Inflammatory macrophage (primary cell): ENCODE data around the gene NOTCH1.
"Not testable (repeated sequence)": the region's sequence is repeated elsewhere in the genome, so short reads cannot be mapped to it uniquely, and the experiment has no call there.

Source experiments
- DNase-seq, 2 donors: peaks; one replicate each; pipeline ENCODE4 v3.0.0-alpha.2; 2020 to 2022

Gene NOTCH1

DNA sequence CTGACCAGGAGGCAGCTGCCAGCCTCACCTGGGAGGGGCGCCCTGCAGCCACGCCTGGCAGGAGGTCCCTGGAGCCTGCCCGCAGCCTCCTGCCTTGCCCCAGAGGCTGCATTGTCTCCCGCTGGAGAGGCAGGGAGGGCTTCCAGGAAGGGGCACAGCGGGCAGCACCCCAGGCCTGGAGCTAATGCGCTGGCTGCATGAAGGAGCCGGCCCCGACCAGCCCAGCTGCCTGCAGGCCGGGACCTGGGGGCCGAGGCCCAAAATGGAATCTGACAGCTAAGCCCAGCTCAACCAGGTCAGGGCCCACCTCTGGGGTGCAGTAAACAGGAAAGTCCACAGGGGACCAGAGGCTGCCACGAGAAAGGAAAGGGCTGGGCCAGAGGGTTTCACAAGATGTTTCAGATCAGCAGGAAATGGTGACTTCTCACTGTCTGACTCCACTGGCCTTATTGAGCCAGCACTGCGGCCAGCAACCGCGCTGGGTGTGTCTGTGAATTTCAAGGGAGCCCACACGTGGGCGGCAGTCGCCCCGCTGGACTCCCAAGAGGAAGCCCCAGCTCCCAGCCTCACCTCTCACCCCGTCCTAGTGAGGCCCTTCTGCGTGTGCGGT lies 18.6 kb upstream of the NOTCH1 start:
- DNase-seq: peak; percentile 98 to 99

DNA sequence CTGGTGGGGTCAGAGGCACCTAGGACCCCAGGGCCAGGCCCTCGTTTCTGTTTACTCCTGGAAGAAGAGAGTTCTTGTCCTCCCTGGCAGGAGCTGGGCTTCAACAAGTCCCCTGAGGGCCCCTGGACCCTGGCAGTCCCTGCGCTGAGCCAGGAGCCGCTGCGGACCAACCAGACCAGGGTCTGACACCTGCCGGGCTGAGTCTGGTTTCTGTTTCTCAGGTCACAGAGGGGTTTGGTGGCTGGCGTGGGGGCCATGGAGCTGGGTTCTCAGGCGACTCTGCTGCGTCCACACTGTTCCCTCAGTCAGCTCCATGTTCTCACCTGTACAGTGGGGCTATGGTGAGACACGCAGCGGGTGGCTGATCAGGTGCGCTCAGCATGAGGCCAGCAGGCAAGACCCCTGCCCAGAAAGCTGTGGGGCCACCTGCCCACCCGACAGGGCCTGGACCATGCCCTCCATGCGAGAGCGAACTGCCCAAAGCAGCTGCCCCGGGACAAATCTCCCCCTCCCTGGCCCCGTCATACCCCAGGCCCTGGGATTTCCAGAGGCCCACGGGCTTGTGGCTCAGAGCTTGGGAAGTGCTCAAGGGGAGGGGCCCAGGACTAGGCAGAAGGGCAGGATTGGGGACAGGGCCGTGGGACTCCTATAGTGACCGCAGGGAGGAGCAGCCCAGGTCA lies 17.9 kb upstream of the NOTCH1 start:
- DNase-seq: peak in 1 of 2 donors; percentile 45

DNA sequence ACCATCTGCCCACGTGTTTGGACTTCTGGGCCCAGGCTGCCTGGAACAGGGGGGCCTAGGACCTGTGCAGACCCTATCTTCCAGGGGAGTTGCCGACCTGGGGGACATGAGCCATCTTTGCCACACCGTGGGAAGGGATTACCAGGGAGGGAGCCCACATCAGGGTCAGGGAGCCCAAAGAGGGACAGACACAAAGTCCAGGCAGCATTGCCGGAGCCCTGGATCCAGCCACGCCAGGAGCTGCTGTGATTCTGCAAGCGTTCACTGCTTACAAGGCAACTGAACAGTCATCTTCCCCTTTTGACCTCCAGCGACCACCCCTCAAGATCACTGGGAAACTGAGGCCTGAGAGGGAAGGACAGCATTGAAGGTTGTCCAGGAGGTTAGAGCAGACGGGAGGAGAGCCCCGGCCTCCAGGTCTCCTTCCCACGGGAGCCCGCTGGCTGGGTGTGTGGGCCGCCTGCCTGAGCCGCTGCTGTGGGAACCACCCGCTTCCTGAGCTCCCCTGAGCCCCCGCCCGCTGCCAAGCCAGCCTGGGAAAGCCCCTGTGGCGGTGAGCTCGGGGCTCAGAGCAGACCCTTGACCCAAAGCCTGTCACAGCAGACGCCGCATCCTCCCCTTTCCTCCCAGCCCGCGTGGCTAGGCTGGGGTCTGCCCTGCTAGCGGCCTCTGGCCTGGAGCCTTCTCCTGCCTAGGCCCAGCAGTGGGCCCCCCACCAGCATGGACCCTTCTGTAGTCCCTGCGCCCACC lies 17.1 kb upstream of the NOTCH1 start:
- peak in 1 of 2 donors; percentile 33 for DNase-seq

- no peak for DNase-seq
Observed at GRCh38 chr9:136561779-136562178, 15.9 kb upstream of the NOTCH1 start.

DNA sequence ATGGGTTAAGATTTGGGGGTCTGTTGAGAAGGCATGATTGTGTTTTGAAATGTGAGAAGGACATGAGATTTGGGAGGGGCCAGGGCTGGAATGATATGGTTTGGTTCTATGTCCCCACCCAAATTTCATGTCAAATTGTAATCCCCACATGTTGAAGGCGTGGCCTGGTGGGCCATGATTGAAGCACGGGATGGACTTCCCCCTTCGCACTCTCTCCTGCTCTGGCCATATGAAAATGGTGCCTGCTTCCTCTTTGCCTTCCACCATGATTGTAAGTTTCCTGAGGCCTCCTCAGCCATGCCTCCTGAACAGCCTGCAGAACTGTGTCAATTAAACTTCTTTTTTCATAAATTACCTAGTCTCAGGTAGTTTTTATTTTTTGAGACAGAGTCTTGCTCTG lies 14.7 kb upstream of the NOTCH1 start:
- peak; percentile 72 to 75 for DNase-seq

DNA sequence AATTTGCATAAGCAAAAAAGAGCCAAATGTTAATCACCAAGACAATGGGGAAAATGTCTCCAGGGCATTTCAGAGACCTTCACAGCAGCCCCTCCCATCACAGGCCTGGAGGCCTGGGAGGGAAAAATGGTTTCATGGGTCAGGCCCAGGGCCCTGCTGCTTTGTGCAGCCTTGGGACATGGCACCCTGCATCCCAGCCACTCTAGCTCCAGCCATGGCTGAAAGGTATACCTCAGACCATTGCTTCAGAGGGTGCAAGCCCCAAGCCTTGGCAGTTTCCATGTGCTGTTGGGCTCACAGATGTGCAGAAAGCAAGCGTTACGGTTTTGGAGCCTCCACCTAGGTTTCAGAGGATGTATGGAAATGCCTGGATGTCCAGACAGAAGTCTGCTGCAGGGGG lies 13.5 kb upstream of the NOTCH1 start:
- DNase-seq: not testable (repeated sequence)

DNA sequence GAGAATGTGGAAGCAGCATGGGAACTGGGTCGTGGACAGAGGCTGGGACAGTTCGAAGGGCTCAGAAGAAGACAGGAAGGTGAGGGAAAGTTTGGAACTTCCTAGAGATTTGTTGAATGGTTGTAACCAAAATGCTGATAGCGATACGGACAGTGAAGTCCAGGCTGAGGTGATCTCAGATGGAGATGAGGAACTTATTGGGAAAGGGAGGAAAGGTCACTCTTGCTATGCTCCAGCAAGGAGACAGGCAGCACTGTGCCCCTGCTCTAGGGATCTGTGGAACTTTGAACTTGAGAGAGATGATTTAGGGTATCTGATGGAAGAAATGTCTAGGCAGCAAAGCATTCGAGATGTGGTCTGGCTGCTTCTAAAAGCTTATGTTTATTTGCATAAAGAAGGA lies 13.0 kb upstream of the NOTCH1 start:
- peak in 1 of 2 donors; percentile 50 for DNase-seq

DNA sequence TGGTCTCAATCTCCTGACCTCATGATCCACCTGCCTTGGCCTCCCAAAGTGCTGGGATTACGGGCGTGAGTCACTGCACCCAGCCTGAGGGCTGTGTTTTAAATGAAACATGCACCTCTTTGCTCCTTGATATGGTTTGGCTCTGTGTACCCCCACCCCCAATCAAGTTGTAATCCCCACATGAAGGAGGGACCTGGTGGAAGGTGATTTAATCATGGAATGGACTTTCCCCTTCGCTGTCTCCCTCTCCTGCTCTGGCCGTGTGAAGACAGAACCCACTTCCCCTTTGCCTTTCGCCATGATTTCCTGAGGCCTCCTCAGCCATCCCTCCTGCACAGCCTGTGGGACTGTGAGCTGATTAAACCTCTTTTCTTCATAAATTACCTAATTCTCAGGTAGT lies 12.5 kb upstream of the NOTCH1 start:
- peak in 1 of 2 donors; percentile 58 for DNase-seq

- DNase-seq: no peak
Observed at GRCh38 chr9:136557036-136557435, 11.2 kb upstream of the NOTCH1 start.

- no peak for DNase-seq
Observed at GRCh38 chr9:136556166-136556565, 10.3 kb upstream of the NOTCH1 start.

- DNase-seq: no peak
Observed at GRCh38 chr9:136554870-136555269, 9.0 kb upstream of the NOTCH1 start.

GRCh38 chr9:136553581-136553980 lies 7.7 kb upstream of the NOTCH1 start:
- no peak for DNase-seq

- peak; percentile 52 to 62 for DNase-seq
Observed at GRCh38 chr9:136552117-136552703, 6.4 kb upstream of the NOTCH1 start.

- peak in 1 of 2 donors; percentile 24 for DNase-seq
Observed at GRCh38 chr9:136551401-136552116, 5.7 kb upstream of the NOTCH1 start.

- DNase-seq: no peak
Observed at GRCh38 chr9:136550439-136551289, 4.8 kb upstream of the NOTCH1 start.

- DNase-seq: no peak
Observed at GRCh38 chr9:136549010-136549980, 3.4 kb upstream of the NOTCH1 start.

DNA sequence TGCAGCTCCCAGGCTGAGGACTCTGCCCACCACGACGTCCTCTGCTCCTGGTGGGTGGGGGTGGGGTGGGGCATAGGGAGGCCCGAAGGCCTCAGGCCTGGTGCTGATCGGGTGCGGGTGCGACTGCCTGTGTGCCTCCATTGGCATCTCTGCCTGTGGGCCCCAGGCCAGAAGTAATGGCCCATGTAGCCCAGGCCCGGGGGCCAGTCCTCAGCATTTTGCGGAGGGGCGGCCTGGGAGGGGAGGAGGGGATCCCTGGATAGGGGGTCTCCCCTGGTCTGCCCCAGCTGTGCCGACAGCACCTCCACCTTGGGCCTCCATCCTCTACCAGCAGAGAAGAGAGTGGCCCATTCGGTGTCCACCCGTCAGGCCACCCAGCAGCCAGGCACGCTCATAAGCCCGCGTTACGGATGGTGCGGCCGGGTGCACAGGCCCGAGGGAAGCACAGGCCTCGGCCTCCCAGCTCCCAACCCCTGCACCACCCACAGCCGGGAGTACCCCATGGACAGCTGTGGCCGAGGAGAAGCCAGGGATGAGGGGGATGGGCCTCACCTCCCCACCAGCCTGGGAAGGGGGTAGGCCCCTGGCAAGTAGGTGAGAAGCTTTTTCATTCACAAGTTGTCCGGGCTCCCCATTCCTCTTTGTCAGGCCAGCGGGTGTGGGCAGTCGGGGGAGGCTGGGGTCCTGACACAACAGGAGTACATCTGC lies 1.8 kb upstream of the NOTCH1 start:
- DNase-seq: no peak

- DNase-seq: peak; percentile 45 to 53
Observed at GRCh38 chr9:136546697-136547501, 1.1 kb upstream of the NOTCH1 start.

GRCh38 chr9:136545692-136545964 lies 220 bp downstream of the NOTCH1 start:
- no peak for DNase-seq
